Uterus (tissue), 4 donors: ENCODE measurements around the gene GPR161. TPM values are rescaled to one million over a fixed set of nuclear protein-coding genes. Genes with fewer than 3 reads are reported as not detected.
"Not testable (repeated sequence)": the region's sequence is repeated elsewhere in the genome, so short reads cannot be mapped to it uniquely, and the experiment has no call there.

Experiments used
- DNase-seq, 2 donors: peaks; one replicate each; pipeline ENCODE4 v3.0.0-alpha.2; 2019 to 2020
- H3K27ac ChIP-seq, 2 donors: fragments of 200-600 bp; sonication (generic); 1 replicate in 1 of 2; 2 replicates in 1 of 2; pipeline ENCODE4 v1.5.1; 2016 to 2018
- H3K27me3 ChIP-seq, 2 donors: fragments of 200-600 bp; sonication (generic); one replicate each; pipeline ENCODE4 v1.5.1; 2018 to 2019; ENCODE audit warnings: control low read depth in 1 of 2
- H3K36me3 ChIP-seq, 2 donors: fragments of 200-600 bp; sonication (generic); one replicate each; pipeline ENCODE4 v1.5.1; 2019; ENCODE audit warnings: control low read depth in 1 of 2
- H3K4me1 ChIP-seq, 2 donors: fragments of 200-600 bp; sonication (generic); one replicate each; pipeline ENCODE4 v1.5.1; 2018 to 2019; ENCODE audit warnings: control low read depth in 1 of 2
- H3K4me3 ChIP-seq, 2 donors: fragments of 200-600 bp; sonication (generic); 1 replicate in 1 of 2; 2 replicates in 1 of 2; pipeline ENCODE4 v1.5.1; 2018 to 2019; ENCODE audit warnings: mild to moderate bottlenecking in 1 of 2
- H3K9me3 ChIP-seq, 2 donors: fragments of 200-600 bp; sonication (generic); one replicate each; pipeline ENCODE4 v1.5.1; 2019; ENCODE audit warnings: control low read depth in 1 of 2
- POLR2A ChIP-seq, 2 donors: fragments of 450-650 bp; IDR thresholded peaks; one replicate each; pipeline ENCODE4 v1.6.1; 2016; ENCODE audit warnings: antibody characterized with exemption in 2 of 2, mild to moderate bottlenecking in 1 of 2, moderate library complexity in 1 of 2
- intact Hi-C: fragments of 100-400 bp; cut with DNase I; formaldehyde crosslinking; loops from one replicate; pipeline ENCODE4 v1.15.1; 2023; ENCODE audit warnings: low total_unique reads
- total RNA-seq, 4 donors: library from RNA; depleted of rRNA in 3 of 4; stranded (reverse); fragments of >200 nt in 3 of 4; gene quantifications; one replicate each; pipeline versions ENCODE4 v1.1.0 to v1.2.4, GENCODE V29; 2014 to 2023
- TF ChIP-seq, protein P1 (sequence below), 4 experiments: fragments of 200-600 bp in 2 of 4; fragments of 450-650 bp in 2 of 4; sonication (generic) in 2 of 4; IDR thresholded peaks; one replicate each; pipeline ENCODE4 v1.5.1; 2016 to 2019; ENCODE audit warnings: antibody characterized with exemption in 4 of 4, mild to moderate bottlenecking in 2 of 4, moderate library complexity in 1 of 4
- donor health status: DM: yes; HTN: yes; CAD: no.

Gene GPR161
- total RNA-seq, 4 donors from 2014 or later = 9.7 to 45.5 (median 37.6) TPM

GRCh38 chr1:168057355-168057754 lies 79.4 kb downstream of the GPR161 start:
- Histone ChIP-seq H3K4me1 (no peaks in the 10 kb centered on the region), H3K27ac (no peak overlapping the region), H3K27me3 (no peaks in the 10 kb centered on the region), H3K4me3 (no peak overlapping the region), H3K36me3 (no peaks in the 10 kb centered on the region), H3K9me3 (no peaks in the 10 kb centered on the region)
- intact Hi-C loops = no loop called here
- TF ChIP-seq, protein P1, sequence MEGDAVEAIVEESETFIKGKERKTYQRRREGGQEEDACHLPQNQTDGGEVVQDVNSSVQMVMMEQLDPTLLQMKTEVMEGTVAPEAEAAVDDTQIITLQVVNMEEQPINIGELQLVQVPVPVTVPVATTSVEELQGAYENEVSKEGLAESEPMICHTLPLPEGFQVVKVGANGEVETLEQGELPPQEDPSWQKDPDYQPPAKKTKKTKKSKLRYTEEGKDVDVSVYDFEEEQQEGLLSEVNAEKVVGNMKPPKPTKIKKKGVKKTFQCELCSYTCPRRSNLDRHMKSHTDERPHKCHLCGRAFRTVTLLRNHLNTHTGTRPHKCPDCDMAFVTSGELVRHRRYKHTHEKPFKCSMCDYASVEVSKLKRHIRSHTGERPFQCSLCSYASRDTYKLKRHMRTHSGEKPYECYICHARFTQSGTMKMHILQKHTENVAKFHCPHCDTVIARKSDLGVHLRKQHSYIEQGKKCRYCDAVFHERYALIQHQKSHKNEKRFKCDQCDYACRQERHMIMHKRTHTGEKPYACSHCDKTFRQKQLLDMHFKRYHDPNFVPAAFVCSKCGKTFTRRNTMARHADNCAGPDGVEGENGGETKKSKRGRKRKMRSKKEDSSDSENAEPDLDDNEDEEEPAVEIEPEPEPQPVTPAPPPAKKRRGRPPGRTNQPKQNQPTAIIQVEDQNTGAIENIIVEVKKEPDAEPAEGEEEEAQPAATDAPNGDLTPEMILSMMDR (IDR thresholded peaks at IDR 0.05) = no peak
- no peak for TF ChIP-seq POLR2A (IDR thresholded peaks at IDR 0.05)
- DNase-seq = no peak

DNA sequence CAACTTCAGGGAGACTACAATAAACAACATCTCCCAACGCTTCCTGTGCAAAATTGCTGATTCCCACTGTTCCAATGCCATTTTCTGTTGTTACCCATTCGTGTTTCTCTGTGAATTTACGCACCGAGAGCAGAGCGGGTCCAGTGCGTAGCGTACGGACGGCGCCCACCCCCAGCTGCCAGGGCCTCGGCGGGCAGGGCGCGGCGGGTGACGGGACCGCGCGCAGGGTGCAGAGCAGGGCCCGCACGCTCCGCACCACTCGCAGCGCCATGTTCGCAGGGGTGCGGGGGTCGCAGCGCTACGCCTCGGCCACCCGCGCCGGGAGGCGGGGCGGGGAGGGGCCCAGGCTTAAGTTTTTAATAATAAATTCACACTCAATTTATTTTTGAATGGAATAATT lies 80.6 kb downstream of the GPR161 start:
- H3K9me3 ChIP-seq, H3K27me3 ChIP-seq, intact Hi-C loops, DNase-seq, H3K4me3 ChIP-seq, H3K27ac ChIP-seq, H3K4me1 ChIP-seq, H3K36me3 ChIP-seq: not testable (repeated sequence)

GRCh38 chr1:168054117-168054516 lies 82.6 kb downstream of the GPR161 start:
- H3K4me3 ChIP-seq = no peak overlapping the region
- no peaks in the 10 kb centered on the region for H3K4me1 ChIP-seq
- H3K27ac ChIP-seq = no peak overlapping the region
- intact Hi-C loops = no loop called here
- H3K27me3 ChIP-seq = no peaks in the 10 kb centered on the region
- H3K36me3 ChIP-seq = no peaks in the 10 kb centered on the region
- no peak for DNase-seq
- TF ChIP-seq, protein P1 (IDR thresholded peaks at IDR 0.05) = no peak
- no peak for TF ChIP-seq POLR2A (IDR thresholded peaks at IDR 0.05)
- no peaks in the 10 kb centered on the region for H3K9me3 ChIP-seq

DNA sequence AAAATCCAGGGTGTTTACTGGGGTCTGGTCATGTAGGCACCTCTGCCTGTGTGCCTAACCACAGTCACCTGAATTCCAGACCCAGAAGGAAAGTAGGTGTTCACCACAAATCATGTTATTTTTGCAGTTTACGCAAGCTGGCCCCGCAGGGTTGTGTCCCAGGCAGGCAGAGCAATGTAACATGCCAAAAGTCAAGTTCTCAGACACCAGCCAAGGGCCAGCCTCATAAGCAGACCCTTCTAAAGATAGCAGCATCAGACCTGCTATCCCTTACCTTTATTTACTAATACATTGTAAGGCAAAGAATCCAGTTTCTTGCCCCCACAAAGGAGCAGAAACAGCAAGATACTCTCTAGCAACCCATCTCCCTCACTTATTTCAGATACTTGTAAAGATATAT lies 83.0 kb downstream of the GPR161 start:
- no peaks in the 10 kb centered on the region for H3K36me3 ChIP-seq
- no peak overlapping the region for H3K27ac ChIP-seq
- no peak for TF ChIP-seq POLR2A (IDR thresholded peaks at IDR 0.05)
- TF ChIP-seq, protein P1 (IDR thresholded peaks at IDR 0.05) = no peak
- no peak overlapping the region for H3K4me3 ChIP-seq
- intact Hi-C loops = no loop called here
- H3K4me1 ChIP-seq = no peaks in the 10 kb centered on the region
- no peaks in the 10 kb centered on the region for H3K27me3 ChIP-seq
- no peak for DNase-seq
- H3K9me3 ChIP-seq = no peaks in the 10 kb centered on the region

DNA sequence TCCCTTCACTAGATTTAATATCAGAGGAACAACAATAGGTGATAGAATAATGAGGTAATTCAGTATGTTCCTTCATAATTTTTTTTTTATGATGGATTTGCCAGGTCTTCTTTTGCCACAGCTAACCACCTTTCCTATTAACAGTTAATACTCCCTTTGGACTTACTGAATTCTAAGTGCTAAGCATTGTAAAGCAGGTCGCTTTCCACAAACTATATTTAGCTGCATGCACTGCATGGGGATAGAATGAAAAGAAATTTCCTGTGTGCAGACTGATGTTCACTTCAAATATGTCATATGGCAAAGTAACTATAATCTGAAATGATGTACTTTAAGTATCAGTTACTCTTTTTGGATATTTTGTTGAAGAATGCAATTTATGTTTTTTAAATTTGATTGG lies 85.8 kb downstream of the GPR161 start:
- H3K9me3 ChIP-seq = no peaks in the 10 kb centered on the region
- no peak for DNase-seq
- no peaks in the 10 kb centered on the region for H3K27me3 ChIP-seq
- no peaks in the 10 kb centered on the region for H3K36me3 ChIP-seq
- TF ChIP-seq, protein P1 (IDR thresholded peaks at IDR 0.05) = no peak
- TF ChIP-seq POLR2A (IDR thresholded peaks at IDR 0.05) = no peak
- no peak overlapping the region for H3K4me3 ChIP-seq
- H3K4me1 ChIP-seq = no peaks in the 10 kb centered on the region
- no peak overlapping the region for H3K27ac ChIP-seq
- intact Hi-C loops = no loop called here

GRCh38 chr1:168050307-168050706 lies 86.4 kb downstream of the GPR161 start:
- H3K27me3 ChIP-seq = no peaks in the 10 kb centered on the region
- intact Hi-C loops = no loop called here
- TF ChIP-seq, protein P1 (IDR thresholded peaks at IDR 0.05) = no peak
- no peak for TF ChIP-seq POLR2A (IDR thresholded peaks at IDR 0.05)
- H3K4me3 ChIP-seq = no peak overlapping the region
- no peak for DNase-seq
- H3K9me3 ChIP-seq = no peaks in the 10 kb centered on the region
- no peaks in the 10 kb centered on the region for H3K36me3 ChIP-seq
- no peak overlapping the region for H3K27ac ChIP-seq
- no peaks in the 10 kb centered on the region for H3K4me1 ChIP-seq
